PC-3 (cell line): ENCODE results near the gene ADD1. TPM values are rescaled to one million over a fixed set of nuclear protein-coding genes. Genes with fewer than 3 reads are reported as not detected.

Experiments
- ATAC-seq: fragments of 200-7000 bp; cut with Tn5 transposase; 2 replicates; pipeline ENCODE4 v1.9.1; 2020; ENCODE audit warnings: mild to moderate bottlenecking, moderate library complexity
- BruUV-seq: library from RNA; stranded (reverse); fragments of 400-500 nt; replicated peaks from 2 replicates; lab custom pipeline; 2021; lab: Mats Ljungman, UMichigan
- CTCF ChIA-PET: fragments of 300-600 bp; sonication (Branson Sonifier 250); formaldehyde crosslinking; loops from one replicate; lab custom pipeline; 2022; ENCODE audit warnings: antibody characterized with exemption; lab: Charles Lee
- POLR2A ChIA-PET: fragments of 300-600 bp; sonication (Branson Sonifier 250); formaldehyde crosslinking; loops from one replicate; lab custom pipeline; 2022; ENCODE audit warnings: antibody characterized with exemption; ENCODE audit not compliant: unreplicated experiment; lab: Charles Lee
- DNase-seq: peaks from one replicate; pipeline ENCODE4 v3.0.0-alpha.2; 2015
- H2AFZ ChIP-seq: fragments of 300-600 bp; sonication (generic); 2 replicates; pipeline ENCODE4 v1.6.0; 2016; ENCODE audit warnings: antibody characterized with exemption, low read length
- H3F3A ChIP-seq: fragments of 300-600 bp; sonication (generic); one replicate; pipeline ENCODE4 v1.6.0; 2017; ENCODE audit warnings: antibody characterized with exemption, low read length, control low read depth, mild to moderate bottlenecking; ENCODE audit not compliant: unreplicated experiment
- H3K27ac ChIP-seq: fragments of 300-600 bp; sonication (generic); 2 replicates; pipeline ENCODE4 v1.5.1; 2016; ENCODE audit warnings: mild to moderate bottlenecking, low read length
- H3K27me3 ChIP-seq: fragments of 300-600 bp; sonication (generic); 2 replicates; pipeline ENCODE4 v1.6.1; 2016; ENCODE audit warnings: low read length, mixed read lengths
- H3K36me3 ChIP-seq: fragments of 300-600 bp; sonication (generic); 2 replicates; pipeline ENCODE4 v1.6.1; 2016; ENCODE audit warnings: low read depth, mixed run types, low read length, mixed read lengths
- H3K4me1 ChIP-seq: fragments of 300-600 bp; sonication (generic); 2 replicates; pipeline ENCODE4 v1.5.1; 2016; ENCODE audit warnings: low read length; ENCODE audit not compliant: insufficient read depth
- H3K4me2 ChIP-seq: fragments of 300-600 bp; sonication (generic); 2 replicates; pipeline ENCODE4 v1.6.0; 2016; ENCODE audit warnings: low read length
- H3K4me3 ChIP-seq: fragments of 300-600 bp; sonication (generic); 2 replicates; pipeline ENCODE4 v1.5.1; 2016; ENCODE audit warnings: mild to moderate bottlenecking, low read length, mixed read lengths
- H3K79me2 ChIP-seq: fragments of 300-600 bp; sonication (generic); 2 replicates; pipeline ENCODE4 v1.6.1; 2017; ENCODE audit warnings: low read length, mixed read lengths
- H3K9ac ChIP-seq: fragments of 300-600 bp; sonication (generic); 2 replicates; pipeline ENCODE4 v1.6.0; 2016; ENCODE audit warnings: mild to moderate bottlenecking, low read length
- H3K9me2 ChIP-seq: fragments of 300-600 bp; sonication (generic); replicated peaks from 2 replicates; pipeline ENCODE4 v1.6.1; 2016; ENCODE audit warnings: mixed run types, low read length, mixed read lengths
- H3K9me3 ChIP-seq: fragments of 300-600 bp; sonication (generic); 2 replicates; pipeline ENCODE4 v1.6.1; 2016; ENCODE audit warnings: low read length, mixed read lengths
- H4K20me1 ChIP-seq: fragments of 300-600 bp; sonication (generic); 2 replicates; pipeline ENCODE4 v1.6.1; 2016; ENCODE audit warnings: low read length, mixed read lengths
- EZH2 ChIP-seq: fragments of 300-600 bp; sonication (generic); IDR thresholded peaks from one replicate; pipeline ENCODE4 v1.6.1; 2017; ENCODE audit warnings: antibody characterized with exemption, mild to moderate bottlenecking, low read length; ENCODE audit not compliant: unreplicated experiment
- EZH2phosphoT487 ChIP-seq: fragments of 300-600 bp; sonication (generic); IDR thresholded peaks from 2 replicates; pipeline ENCODE4 v1.6.1; 2018; ENCODE audit warnings: mild to moderate bottlenecking, antibody characterized with exemption, low read length, borderline replicate concordance
- intact Hi-C: fragments of 100-400 bp; cut with micrococcal nuclease; formaldehyde crosslinking; loops from 2 replicates; pipeline ENCODE4 v1.9.0; 2023
- total RNA-seq: library from RNA; depleted of rRNA; stranded (reverse); fragments of >200 nt; gene quantifications from 2 replicates; pipeline ENCODE4 v1.2.3, GENCODE V29; 2014
- TF ChIP-seq, protein P1 (sequence below): fragments of 300-600 bp; sonication (generic); conservative IDR thresholded peaks from 2 replicates; pipeline ENCODE4 v1.5.1; 2017; ENCODE audit warnings: antibody characterized with exemption, low read depth, mild to moderate bottlenecking, low read length

Gene ADD1
- total RNA-seq, 1 experiment from 2014 or later, result 118 TPM

DNA sequence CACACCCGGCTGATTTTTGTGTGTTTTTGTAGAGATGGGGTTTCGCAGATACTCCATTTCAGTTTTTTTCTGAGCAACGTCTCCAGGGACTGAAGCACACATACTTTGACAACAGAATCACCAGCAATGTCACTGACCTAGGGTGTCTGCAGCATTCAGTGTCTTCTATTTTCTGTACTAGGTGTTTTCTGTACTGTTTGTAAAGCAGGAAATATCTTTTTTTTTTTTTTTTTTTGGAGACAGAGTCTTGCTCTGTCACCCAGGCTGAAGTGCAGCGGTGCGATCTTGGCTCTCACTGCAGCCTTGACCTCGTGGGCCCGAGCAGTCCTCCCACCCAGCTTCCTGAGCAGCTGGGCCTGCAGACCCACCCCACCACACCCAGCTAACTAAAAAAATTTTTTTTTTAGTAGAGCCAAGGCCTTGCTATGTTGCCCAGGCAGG, 8.9 kb downstream of the ADD1 start:
- ATAC-seq (no peak), DNase-seq (no peak)
- no peaks in the 10 kb centered on the region for H3K27me3 ChIP-seq
- no peak overlapping the region for H3K4me3 ChIP-seq
- BruUV-seq, result no TSS peak
- H3K27ac ChIP-seq, result no peak overlapping the region
- no peak overlapping the region for H3K9ac ChIP-seq
- H3K4me1 ChIP-seq, result no peaks in the 10 kb centered on the region
- peaks cover 7% of the 10 kb centered on the region for H3K36me3 ChIP-seq
- no peaks in the 10 kb centered on the region for H3K9me2 ChIP-seq
- no peak overlapping the region for H2AFZ ChIP-seq
- POLR2A ChIA-PET, result no interaction called here
- H3K9me3 ChIP-seq, result no peaks in the 10 kb centered on the region
- TF ChIP-seq EZH2phosphoT487 (no peak), EZH2 (no peak)
- TF ChIP-seq, protein P1, sequence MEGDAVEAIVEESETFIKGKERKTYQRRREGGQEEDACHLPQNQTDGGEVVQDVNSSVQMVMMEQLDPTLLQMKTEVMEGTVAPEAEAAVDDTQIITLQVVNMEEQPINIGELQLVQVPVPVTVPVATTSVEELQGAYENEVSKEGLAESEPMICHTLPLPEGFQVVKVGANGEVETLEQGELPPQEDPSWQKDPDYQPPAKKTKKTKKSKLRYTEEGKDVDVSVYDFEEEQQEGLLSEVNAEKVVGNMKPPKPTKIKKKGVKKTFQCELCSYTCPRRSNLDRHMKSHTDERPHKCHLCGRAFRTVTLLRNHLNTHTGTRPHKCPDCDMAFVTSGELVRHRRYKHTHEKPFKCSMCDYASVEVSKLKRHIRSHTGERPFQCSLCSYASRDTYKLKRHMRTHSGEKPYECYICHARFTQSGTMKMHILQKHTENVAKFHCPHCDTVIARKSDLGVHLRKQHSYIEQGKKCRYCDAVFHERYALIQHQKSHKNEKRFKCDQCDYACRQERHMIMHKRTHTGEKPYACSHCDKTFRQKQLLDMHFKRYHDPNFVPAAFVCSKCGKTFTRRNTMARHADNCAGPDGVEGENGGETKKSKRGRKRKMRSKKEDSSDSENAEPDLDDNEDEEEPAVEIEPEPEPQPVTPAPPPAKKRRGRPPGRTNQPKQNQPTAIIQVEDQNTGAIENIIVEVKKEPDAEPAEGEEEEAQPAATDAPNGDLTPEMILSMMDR, result no peak
- no peaks in the 10 kb centered on the region for H3F3A ChIP-seq
- no peaks in the 10 kb centered on the region for H4K20me1 ChIP-seq
- no peak overlapping the region for H3K4me2 ChIP-seq
- H3K79me2 ChIP-seq, result peaks cover 79% of the 10 kb centered on the region
- CTCF ChIA-PET, result no interaction called here
- intact Hi-C loops, result no loop called here

DNA sequence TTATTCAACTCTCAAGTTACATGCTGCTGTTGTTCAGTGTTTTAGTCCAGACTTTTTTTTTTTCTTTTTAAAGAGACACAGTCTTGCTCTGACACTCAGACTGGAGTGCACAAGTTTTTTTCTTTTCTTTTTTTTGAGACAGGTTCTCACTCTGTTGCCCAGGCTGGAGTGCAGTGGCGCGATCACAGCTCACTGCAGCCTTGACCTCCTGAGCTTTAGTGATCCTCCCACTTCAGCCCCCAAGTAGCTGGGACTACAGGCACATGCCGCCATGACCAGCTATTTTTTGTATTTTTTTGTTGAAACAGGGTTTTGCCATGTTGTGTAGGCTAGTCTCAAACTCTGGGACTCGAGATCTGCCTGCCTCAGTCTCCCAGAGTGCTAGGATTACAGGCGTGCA, 11.9 kb downstream of the ADD1 start:
- no TSS peak for BruUV-seq
- Histone ChIP-seq H3K27ac (no peak overlapping the region), H2AFZ (no peak overlapping the region), H4K20me1 (no peaks in the 10 kb centered on the region), H3K9me3 (no peaks in the 10 kb centered on the region), H3K27me3 (no peaks in the 10 kb centered on the region), H3K4me3 (no peak overlapping the region), H3K36me3 (peaks cover 7% of the 10 kb centered on the region), H3K79me2 (peaks cover 73% of the 10 kb centered on the region), H3K4me2 (no peak overlapping the region), H3K9me2 (no peaks in the 10 kb centered on the region), H3K4me1 (no peaks in the 10 kb centered on the region), H3F3A (no peaks in the 10 kb centered on the region), H3K9ac (no peak overlapping the region)
- ATAC-seq, result no peak
- CTCF ChIA-PET, result no interaction called here
- DNase-seq, result no peak
- intact Hi-C loops, result no loop called here
- TF ChIP-seq, protein P1, result no peak
- TF ChIP-seq EZH2, result no peak
- TF ChIP-seq EZH2phosphoT487, result no peak
- POLR2A ChIA-PET, result no interaction called here

DNA sequence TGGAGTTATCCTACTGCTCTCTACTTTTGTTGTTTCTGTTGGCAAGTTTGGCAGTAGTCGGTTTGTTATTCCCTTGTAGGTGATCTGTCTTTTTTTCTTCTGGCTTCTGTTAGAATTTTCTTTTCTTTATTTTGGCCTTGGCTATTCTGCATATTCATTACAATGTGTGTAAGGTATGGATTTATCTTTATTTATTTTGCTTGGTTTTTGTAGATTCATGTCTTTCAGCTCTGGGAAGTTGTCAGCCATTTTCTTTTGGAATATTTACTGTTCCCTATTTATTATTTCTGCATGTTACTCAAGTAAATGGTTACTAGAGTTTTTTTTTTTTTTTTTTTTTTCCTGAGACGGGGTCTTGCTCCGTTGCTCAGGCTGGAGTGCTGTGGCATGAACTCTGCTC, 12.6 kb downstream of the ADD1 start:
- no peaks in the 10 kb centered on the region for H3K9me2 ChIP-seq
- ATAC-seq, result no peak
- no peak overlapping the region for H2AFZ ChIP-seq
- no peak overlapping the region for H3K27ac ChIP-seq
- H3K36me3 ChIP-seq, result peaks cover 7% of the 10 kb centered on the region
- intact Hi-C loops, result no loop called here
- no peaks in the 10 kb centered on the region for H3F3A ChIP-seq
- ChIA-PET POLR2A (no interaction called here), CTCF (no interaction called here)
- TF ChIP-seq, protein P1, result no peak
- TF ChIP-seq EZH2, result no peak
- TF ChIP-seq EZH2phosphoT487, result no peak
- no peaks in the 10 kb centered on the region for H4K20me1 ChIP-seq
- BruUV-seq, result no TSS peak
- H3K9ac ChIP-seq, result no peak overlapping the region
- H3K4me3 ChIP-seq, result no peak overlapping the region
- no peaks in the 10 kb centered on the region for H3K27me3 ChIP-seq
- peaks cover 73% of the 10 kb centered on the region for H3K79me2 ChIP-seq
- no peaks in the 10 kb centered on the region for H3K9me3 ChIP-seq
- DNase-seq, result no peak
- no peak overlapping the region for H3K4me2 ChIP-seq
- H3K4me1 ChIP-seq, result no peaks in the 10 kb centered on the region
